ENCODE results near the gene RPS6KA3. TPM values are rescaled to one million over a fixed set of nuclear protein-coding genes. Genes with fewer than 3 reads are reported as not detected.
A peak's percentile ranks its signal among the peaks of the same experiment; 100 is the strongest.

The RPS6KA3 gene
- polyA plus RNA-seq, 1 experiment = 50.7 TPM

DNA sequence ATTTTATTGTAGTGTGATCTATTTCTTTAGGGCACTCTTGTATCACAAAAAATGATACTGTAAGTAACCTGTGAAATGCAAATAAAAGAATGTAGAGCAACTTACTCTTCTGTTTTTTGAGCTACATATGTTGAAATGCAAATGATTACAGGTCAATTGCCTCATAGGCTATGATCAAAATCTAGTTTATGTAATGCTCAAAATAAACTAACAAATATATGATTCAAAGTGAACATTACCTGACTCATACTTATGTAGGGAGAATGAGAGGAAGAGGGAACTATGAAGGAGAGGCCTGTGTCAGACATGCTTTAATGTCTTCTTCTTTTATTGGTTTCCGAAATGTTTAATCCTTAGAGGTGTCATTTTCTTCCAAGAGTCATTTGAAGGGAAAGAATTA, 5.0 kb upstream of the RPS6KA3 start:
- no peak for DNase-seq (ENCODE audit: low read depth, low spot score)
- TF ChIP-seq, protein P1, sequence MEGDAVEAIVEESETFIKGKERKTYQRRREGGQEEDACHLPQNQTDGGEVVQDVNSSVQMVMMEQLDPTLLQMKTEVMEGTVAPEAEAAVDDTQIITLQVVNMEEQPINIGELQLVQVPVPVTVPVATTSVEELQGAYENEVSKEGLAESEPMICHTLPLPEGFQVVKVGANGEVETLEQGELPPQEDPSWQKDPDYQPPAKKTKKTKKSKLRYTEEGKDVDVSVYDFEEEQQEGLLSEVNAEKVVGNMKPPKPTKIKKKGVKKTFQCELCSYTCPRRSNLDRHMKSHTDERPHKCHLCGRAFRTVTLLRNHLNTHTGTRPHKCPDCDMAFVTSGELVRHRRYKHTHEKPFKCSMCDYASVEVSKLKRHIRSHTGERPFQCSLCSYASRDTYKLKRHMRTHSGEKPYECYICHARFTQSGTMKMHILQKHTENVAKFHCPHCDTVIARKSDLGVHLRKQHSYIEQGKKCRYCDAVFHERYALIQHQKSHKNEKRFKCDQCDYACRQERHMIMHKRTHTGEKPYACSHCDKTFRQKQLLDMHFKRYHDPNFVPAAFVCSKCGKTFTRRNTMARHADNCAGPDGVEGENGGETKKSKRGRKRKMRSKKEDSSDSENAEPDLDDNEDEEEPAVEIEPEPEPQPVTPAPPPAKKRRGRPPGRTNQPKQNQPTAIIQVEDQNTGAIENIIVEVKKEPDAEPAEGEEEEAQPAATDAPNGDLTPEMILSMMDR (IDR thresholded peaks at IDR 0.05; ENCODE audit: low read depth, low read length) = no peak
- ChIA-PET POLR2A (no interaction called here), CTCF (no interaction called here)
- Histone ChIP-seq H3K27me3 (ENCODE audit: control insufficient read depth, insufficient read depth, low read length) (no peaks in the 10 kb centered on the region), H3K9me3 (ENCODE audit: control insufficient read depth, insufficient read depth, low read length) (no peaks in the 10 kb centered on the region; the same call in 1 of the 2 replicates), H3K4me3 (ENCODE audit: low read depth, low read length) (no peak overlapping the region), H3K27ac (ENCODE audit: low read depth, low read length) (no peak overlapping the region)

DNA sequence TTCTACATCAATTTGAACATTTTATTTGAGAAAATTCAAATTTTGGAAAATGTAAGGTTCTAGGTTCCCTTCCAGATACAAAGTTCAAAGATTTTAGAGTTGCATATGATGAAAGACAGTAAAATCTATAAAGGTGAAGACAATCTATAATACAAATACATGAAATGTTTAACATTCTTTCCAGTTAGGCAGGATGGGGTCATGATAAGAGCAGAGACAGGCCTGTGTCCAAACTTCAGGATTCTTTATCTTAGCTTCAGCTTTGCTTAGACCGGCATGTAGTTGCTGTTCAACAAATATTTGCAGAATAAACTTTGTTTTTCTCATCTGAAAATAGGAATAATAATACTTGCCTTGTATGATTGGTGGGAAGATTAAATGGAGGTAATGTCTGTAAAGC, 4.5 kb upstream of the RPS6KA3 start:
- no peaks in the 10 kb centered on the region; the same call in 1 of the 2 replicates for H3K9me3 ChIP-seq (ENCODE audit: control insufficient read depth, insufficient read depth, low read length)
- DNase-seq (ENCODE audit: low read depth, low spot score) = no peak
- TF ChIP-seq, protein P1 (IDR thresholded peaks at IDR 0.05; ENCODE audit: low read depth, low read length) = no peak
- ChIA-PET CTCF (no interaction called here), POLR2A (no interaction called here)
- no peak overlapping the region for H3K27ac ChIP-seq (ENCODE audit: low read depth, low read length)
- no peak overlapping the region for H3K4me3 ChIP-seq (ENCODE audit: low read depth, low read length)
- no peaks in the 10 kb centered on the region for H3K27me3 ChIP-seq (ENCODE audit: control insufficient read depth, insufficient read depth, low read length)

DNA sequence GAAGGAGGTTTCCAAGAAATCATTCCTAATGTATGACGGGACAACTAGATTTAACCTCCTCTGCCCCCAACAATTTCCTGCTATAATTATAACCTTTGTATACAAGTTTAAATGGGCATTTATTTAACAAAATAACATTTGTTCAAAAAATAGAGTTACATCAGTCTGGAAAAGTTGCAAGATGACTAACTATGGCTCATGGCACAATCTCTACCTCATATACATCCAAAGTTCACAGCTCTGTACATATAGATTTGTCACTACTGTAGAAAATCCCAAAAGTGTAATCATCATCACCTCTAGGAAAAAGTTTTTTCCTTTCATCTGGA, 3.8 kb upstream of the RPS6KA3 start:
- TF ChIP-seq, protein P1 (IDR thresholded peaks at IDR 0.05; ENCODE audit: low read depth, low read length) = no peak
- Histone ChIP-seq H3K27ac (ENCODE audit: low read depth, low read length) (no peak overlapping the region), H3K27me3 (ENCODE audit: control insufficient read depth, insufficient read depth, low read length) (no peaks in the 10 kb centered on the region), H3K9me3 (ENCODE audit: control insufficient read depth, insufficient read depth, low read length) (no peaks in the 10 kb centered on the region; the same call in 1 of the 2 replicates), H3K4me3 (ENCODE audit: low read depth, low read length) (no peak overlapping the region)
- no peak for DNase-seq (ENCODE audit: low read depth, low spot score)
- ChIA-PET POLR2A (no interaction called here), CTCF (no interaction called here)

DNA sequence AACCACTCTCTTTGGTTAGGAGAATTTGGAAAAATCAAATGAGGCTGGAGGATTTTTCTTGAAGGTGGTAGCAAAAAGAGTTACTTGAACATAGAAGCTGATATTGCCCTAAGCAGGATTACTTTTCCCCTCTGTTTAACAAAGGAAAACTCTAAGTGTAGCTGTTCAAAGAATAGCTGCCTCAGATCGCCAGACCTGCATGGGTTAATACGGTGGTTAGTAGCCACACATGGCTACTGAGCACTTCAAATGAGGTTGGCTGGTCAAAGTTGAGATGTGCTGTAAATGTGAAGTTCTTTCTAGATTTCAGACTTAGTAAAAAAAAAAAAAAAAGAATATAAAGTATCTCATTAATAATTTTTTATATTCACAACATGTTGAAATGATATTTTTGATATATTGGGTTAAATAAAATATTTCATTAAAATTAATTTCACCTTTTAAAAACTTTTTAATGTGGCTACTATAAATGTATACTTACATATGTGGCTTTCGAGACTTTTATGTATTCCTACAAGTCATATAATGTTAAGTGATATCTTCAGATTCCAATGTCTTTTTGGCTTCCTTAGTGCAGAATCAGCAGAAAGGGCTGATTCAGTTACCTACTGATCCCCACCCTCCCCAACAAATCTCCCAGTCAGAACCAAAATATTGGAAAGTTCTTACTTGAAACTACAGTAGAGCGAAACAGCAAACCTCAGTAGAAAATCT, 3.3 kb upstream of the RPS6KA3 start:
- peak overlapping the region; percentile 21 for H3K27ac ChIP-seq (ENCODE audit: low read depth, low read length)

More for the DNA sequence above, 3.3 kb upstream of the RPS6KA3 start:
- Histone ChIP-seq H3K9me3 (ENCODE audit: control insufficient read depth, insufficient read depth, low read length) (no peaks in the 10 kb centered on the region; the same call in 1 of the 2 replicates), H3K27me3 (ENCODE audit: control insufficient read depth, insufficient read depth, low read length) (no peaks in the 10 kb centered on the region), H3K4me3 (ENCODE audit: low read depth, low read length) (no peak overlapping the region)
- no peak for DNase-seq (ENCODE audit: low read depth, low spot score)
- TF ChIP-seq, protein P1 (IDR thresholded peaks at IDR 0.05; ENCODE audit: low read depth, low read length) = no peak
- POLR2A ChIA-PET = interaction anchor here (0.6 kb wide), 1 partner anchor 125 kb away, joined by 3 read pairs; no protein-coding TSS in a partner anchor
- CTCF ChIA-PET = no interaction called here
